Gastroesophageal sphincter (tissue), 3 donors: ENCODE results near the gene FREM2.

Experiments used
- POLR2A ChIP-seq, 2 donors: fragments of 450-650 bp; IDR thresholded peaks; one replicate each; pipeline ENCODE4 v1.6.1; 2017; ENCODE audit warnings: antibody characterized with exemption in 2 of 2, mild to moderate bottlenecking in 2 of 2, moderate library complexity in 1 of 2
- POLR2AphosphoS5 ChIP-seq: sonication (generic); formaldehyde crosslinking; IDR thresholded peaks from one replicate; pipeline ENCODE4 v1.6.1; 2017; ENCODE audit warnings: antibody characterized with exemption
- TF ChIP-seq, protein P1 (sequence below), 4 experiments: fragments of 200-600 bp in 2 of 4; fragments of 450-650 bp in 2 of 4; sonication (generic) in 1 of 4; IDR thresholded peaks; one replicate each; pipeline ENCODE4 v1.5.1; 2017 to 2019; ENCODE audit warnings: antibody characterized with exemption in 4 of 4, mild to moderate bottlenecking in 2 of 4, moderate library complexity in 2 of 4

DNA sequence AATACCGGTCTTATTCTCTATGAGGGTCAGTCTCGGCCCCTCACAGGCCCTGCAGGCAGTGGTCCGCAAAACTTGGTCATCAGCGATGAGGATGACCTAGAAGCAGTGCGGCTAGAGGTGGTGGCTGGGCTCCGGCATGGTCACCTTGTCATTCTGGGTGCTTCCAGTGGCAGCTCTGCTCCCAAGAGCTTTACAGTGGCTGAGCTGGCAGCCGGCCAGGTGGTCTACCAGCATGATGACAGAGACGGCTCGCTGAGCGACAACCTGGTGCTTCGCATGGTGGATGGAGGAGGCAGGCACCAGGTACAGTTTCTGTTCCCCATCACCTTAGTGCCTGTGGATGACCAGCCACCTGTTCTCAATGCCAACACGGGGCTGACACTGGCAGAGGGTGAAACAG, 1.8 kb downstream of the FREM2 start:
- TF ChIP-seq, protein P1, sequence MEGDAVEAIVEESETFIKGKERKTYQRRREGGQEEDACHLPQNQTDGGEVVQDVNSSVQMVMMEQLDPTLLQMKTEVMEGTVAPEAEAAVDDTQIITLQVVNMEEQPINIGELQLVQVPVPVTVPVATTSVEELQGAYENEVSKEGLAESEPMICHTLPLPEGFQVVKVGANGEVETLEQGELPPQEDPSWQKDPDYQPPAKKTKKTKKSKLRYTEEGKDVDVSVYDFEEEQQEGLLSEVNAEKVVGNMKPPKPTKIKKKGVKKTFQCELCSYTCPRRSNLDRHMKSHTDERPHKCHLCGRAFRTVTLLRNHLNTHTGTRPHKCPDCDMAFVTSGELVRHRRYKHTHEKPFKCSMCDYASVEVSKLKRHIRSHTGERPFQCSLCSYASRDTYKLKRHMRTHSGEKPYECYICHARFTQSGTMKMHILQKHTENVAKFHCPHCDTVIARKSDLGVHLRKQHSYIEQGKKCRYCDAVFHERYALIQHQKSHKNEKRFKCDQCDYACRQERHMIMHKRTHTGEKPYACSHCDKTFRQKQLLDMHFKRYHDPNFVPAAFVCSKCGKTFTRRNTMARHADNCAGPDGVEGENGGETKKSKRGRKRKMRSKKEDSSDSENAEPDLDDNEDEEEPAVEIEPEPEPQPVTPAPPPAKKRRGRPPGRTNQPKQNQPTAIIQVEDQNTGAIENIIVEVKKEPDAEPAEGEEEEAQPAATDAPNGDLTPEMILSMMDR (IDR thresholded peaks at IDR 0.05) = no peak
- TF ChIP-seq POLR2AphosphoS5 = no peak
- TF ChIP-seq POLR2A (IDR thresholded peaks at IDR 0.05) = no peak
